SK-N-MC (cell line): ENCODE measurements around the gene ATP6V0A4.
"Not testable (repeated sequence)": the region's sequence is repeated elsewhere in the genome, so short reads cannot be mapped to it uniquely, and the experiment has no call there.

ENCODE experiments used
- DNase-seq: peaks from one replicate; pipeline ENCODE4 v3.0.0-alpha.2; 2011; ENCODE audit warnings: low read depth, low spot score
- H3K27ac ChIP-seq: fragments of 200-600 bp; sonication (generic); 2 replicates; pipeline ENCODE4 v1.5.1; 2016; ENCODE audit warnings: mixed run types
- H3K36me3 ChIP-seq: fragments of 200-600 bp; sonication (generic); 2 replicates; pipeline ENCODE4 v1.6.1; 2017; ENCODE audit warnings: antibody characterized with exemption, low read length, mixed read lengths; ENCODE audit not compliant: insufficient read depth
- H3K4me3 ChIP-seq: fragments of 200-600 bp; sonication (generic); 2 replicates; pipeline ENCODE4 v1.5.1; 2016
- H3K9ac ChIP-seq: fragments of 200-600 bp; sonication (generic); 2 replicates; pipeline ENCODE4 v1.8.0; 2017; ENCODE audit warnings: mixed run types, mixed read lengths; ENCODE audit not compliant: insufficient read length
- H3K9me3 ChIP-seq: fragments of 200-600 bp; sonication (generic); 2 replicates; pipeline ENCODE4 v1.6.1; 2017; ENCODE audit warnings: low read depth, mild to moderate bottlenecking, antibody characterized with exemption, low read length, moderate library complexity, mixed read lengths
- EZH2 ChIP-seq: fragments of 200-600 bp; sonication (generic); IDR thresholded peaks from one replicate; pipeline ENCODE4 v1.6.1; 2017; ENCODE audit warnings: antibody characterized with exemption
- FOXP2 ChIP-seq: optimal IDR thresholded peaks from 2 replicates; pipeline ENCODE3; 2011; ENCODE audit warnings: mild to moderate bottlenecking, moderate library complexity; ENCODE audit not compliant: insufficient read depth; ENCODE audit errors: extremely low read length, control extremely low read depth
- POLR2AphosphoS5 ChIP-seq: IDR thresholded peaks from 2 replicates; pipeline ENCODE4 v1.6.1; 2012; ENCODE audit warnings: mild to moderate bottlenecking, low read depth, low read length, borderline replicate concordance

ATP6V0A4 gene

GRCh38 chr7:138749960-138750359 is 48.0 kb downstream of the ATP6V0A4 start:
- Histone ChIP-seq H3K9me3 (no peaks in the 10 kb centered on the region), H3K4me3 (no peak overlapping the region), H3K9ac (no peak overlapping the region), H3K27ac (no peak overlapping the region), H3K36me3 (no peaks in the 10 kb centered on the region)
- no peak for DNase-seq
- TF ChIP-seq POLR2AphosphoS5 (no peak), FOXP2 (no peak), EZH2 (no peak)

GRCh38 chr7:138748666-138749065 is 49.3 kb downstream of the ATP6V0A4 start:
- TF ChIP-seq FOXP2: no peak
- no peak for TF ChIP-seq POLR2AphosphoS5
- no peak for TF ChIP-seq EZH2

GRCh38 chr7:138746073-138746472 is 51.9 kb downstream of the ATP6V0A4 start:
- no peak overlapping the region for H3K27ac ChIP-seq
- H3K4me3 ChIP-seq: no peak overlapping the region
- DNase-seq: no peak
- H3K9ac ChIP-seq: no peak overlapping the region
- H3K9me3 ChIP-seq: no peaks in the 10 kb centered on the region
- TF ChIP-seq EZH2 (no peak), POLR2AphosphoS5 (no peak), FOXP2 (no peak)
- H3K36me3 ChIP-seq: no peaks in the 10 kb centered on the region

More at GRCh38 chr7:138748666-138749065, 49.3 kb downstream of the ATP6V0A4 start:
- Histone ChIP-seq H3K9me3 (no peaks in the 10 kb centered on the region), H3K9ac (no peak overlapping the region), H3K27ac (no peak overlapping the region), H3K4me3 (no peak overlapping the region), H3K36me3 (no peaks in the 10 kb centered on the region)
- no peak for DNase-seq

- H3K9ac ChIP-seq: no peak overlapping the region
- no peaks in the 10 kb centered on the region for H3K9me3 ChIP-seq
- no peak for DNase-seq
- no peaks in the 10 kb centered on the region for H3K36me3 ChIP-seq
- no peak overlapping the region for H3K4me3 ChIP-seq
- TF ChIP-seq POLR2AphosphoS5 (no peak), EZH2 (no peak), FOXP2 (no peak)
- no peak overlapping the region for H3K27ac ChIP-seq
These were observed 52.8 kb downstream of the ATP6V0A4 start for GRCh38 chr7:138745189-138745588.

- Histone ChIP-seq H3K9me3 (no peaks in the 10 kb centered on the region), H3K9ac (no peak overlapping the region), H3K36me3 (no peaks in the 10 kb centered on the region), H3K4me3 (no peak overlapping the region), H3K27ac (no peak overlapping the region)
- no peak for DNase-seq
- TF ChIP-seq FOXP2: no peak
- TF ChIP-seq POLR2AphosphoS5: no peak
- no peak for TF ChIP-seq EZH2
These were observed 56.6 kb downstream of the ATP6V0A4 start for GRCh38 chr7:138741453-138741735.

- TF ChIP-seq POLR2AphosphoS5: no peak
- no peak for TF ChIP-seq EZH2
- no peak for TF ChIP-seq FOXP2
- Histone ChIP-seq H3K4me3 (no peak overlapping the region), H3K27ac (no peak overlapping the region), H3K9ac (no peak overlapping the region), H3K36me3 (no peaks in the 10 kb centered on the region), H3K9me3 (no peaks in the 10 kb centered on the region)
- DNase-seq: no peak
These were observed 58.1 kb downstream of the ATP6V0A4 start for GRCh38 chr7:138739859-138740258.

GRCh38 chr7:138738551-138739335 is 59.3 kb downstream of the ATP6V0A4 start:
- peak; percentile 61 for DNase-seq
- H3K9me3 ChIP-seq: no peaks in the 10 kb centered on the region
- TF ChIP-seq FOXP2: no peak
- no peak for TF ChIP-seq POLR2AphosphoS5
- TF ChIP-seq EZH2: no peak
- H3K9ac ChIP-seq: no peak overlapping the region
- no peaks in the 10 kb centered on the region for H3K36me3 ChIP-seq
- no peak overlapping the region for H3K27ac ChIP-seq
- no peak overlapping the region for H3K4me3 ChIP-seq

GRCh38 chr7:138738114-138738513 is 59.9 kb downstream of the ATP6V0A4 start:
- Histone ChIP-seq H3K9ac (no peak overlapping the region), H3K36me3 (no peaks in the 10 kb centered on the region), H3K4me3 (no peak overlapping the region), H3K9me3 (no peaks in the 10 kb centered on the region), H3K27ac (no peak overlapping the region)
- no peak for DNase-seq
- no peak for TF ChIP-seq EZH2
- no peak for TF ChIP-seq FOXP2
- TF ChIP-seq POLR2AphosphoS5: no peak

GRCh38 chr7:138735399-138735798 is 62.6 kb downstream of the ATP6V0A4 start:
- no peak for TF ChIP-seq POLR2AphosphoS5
- TF ChIP-seq EZH2: no peak
- TF ChIP-seq FOXP2: no peak
- no peak overlapping the region for H3K9ac ChIP-seq
- H3K9me3 ChIP-seq: no peaks in the 10 kb centered on the region
- no peak for DNase-seq
- no peak overlapping the region for H3K27ac ChIP-seq
- H3K36me3 ChIP-seq: no peaks in the 10 kb centered on the region
- no peak overlapping the region for H3K4me3 ChIP-seq

GRCh38 chr7:138731733-138732132 is 66.3 kb downstream of the ATP6V0A4 start:
- not testable (repeated sequence) for H3K9me3 ChIP-seq, H3K9ac ChIP-seq, DNase-seq, H3K36me3 ChIP-seq, H3K4me3 ChIP-seq, H3K27ac ChIP-seq
